Activated naive CD4-positive, alpha-beta T cell treated with anti-CD3 and anti-CD28 coated beads, Interleukin-2, amount 50 U/mL, for 72 hours (primary cell): ENCODE data around the gene PON3. TPM values are rescaled to one million over a fixed set of nuclear protein-coding genes. Genes with fewer than 3 reads are reported as not detected.

Experiments used
- ATAC-seq, 2 donors: fragments of 150-1000 bp; cut with Tn5 transposase; 2 replicates each; pipeline ENCODE4 v1.10.0; 2021; ENCODE audit warnings: mild to moderate bottlenecking in 2 of 2, moderate library complexity in 2 of 2
- DNase-seq, 2 donors: peaks; one replicate each; pipeline ENCODE4 v3.0.0; 2021 to 2022; ENCODE audit warnings: low spot score in 2 of 2
- H3K27ac Mint-ChIP-seq, 2 donors: one replicate each; pipeline ENCODE4 v1.8.0; 2022; ENCODE audit warnings: mild to moderate bottlenecking in 2 of 2, mixed read lengths in 2 of 2
- H3K36me3 Mint-ChIP-seq, 2 donors: one replicate each; pipeline ENCODE4 v1.8.0; 2022; ENCODE audit warnings: mixed read lengths in 2 of 2
- H3K9me3 Mint-ChIP-seq, 2 donors: one replicate each; pipeline ENCODE4 v1.8.0; 2022; ENCODE audit warnings: mixed read lengths in 2 of 2
- total RNA-seq, 2 donors: library from RNA; stranded (reverse); gene quantifications; one replicate each; pipeline ENCODE4 v1.2.3, GENCODE V29; 2022

Gene PON3
- under 1 TPM in 1 of 2 donors, not detected in 1; 0.45 TPM for total RNA-seq

DNA sequence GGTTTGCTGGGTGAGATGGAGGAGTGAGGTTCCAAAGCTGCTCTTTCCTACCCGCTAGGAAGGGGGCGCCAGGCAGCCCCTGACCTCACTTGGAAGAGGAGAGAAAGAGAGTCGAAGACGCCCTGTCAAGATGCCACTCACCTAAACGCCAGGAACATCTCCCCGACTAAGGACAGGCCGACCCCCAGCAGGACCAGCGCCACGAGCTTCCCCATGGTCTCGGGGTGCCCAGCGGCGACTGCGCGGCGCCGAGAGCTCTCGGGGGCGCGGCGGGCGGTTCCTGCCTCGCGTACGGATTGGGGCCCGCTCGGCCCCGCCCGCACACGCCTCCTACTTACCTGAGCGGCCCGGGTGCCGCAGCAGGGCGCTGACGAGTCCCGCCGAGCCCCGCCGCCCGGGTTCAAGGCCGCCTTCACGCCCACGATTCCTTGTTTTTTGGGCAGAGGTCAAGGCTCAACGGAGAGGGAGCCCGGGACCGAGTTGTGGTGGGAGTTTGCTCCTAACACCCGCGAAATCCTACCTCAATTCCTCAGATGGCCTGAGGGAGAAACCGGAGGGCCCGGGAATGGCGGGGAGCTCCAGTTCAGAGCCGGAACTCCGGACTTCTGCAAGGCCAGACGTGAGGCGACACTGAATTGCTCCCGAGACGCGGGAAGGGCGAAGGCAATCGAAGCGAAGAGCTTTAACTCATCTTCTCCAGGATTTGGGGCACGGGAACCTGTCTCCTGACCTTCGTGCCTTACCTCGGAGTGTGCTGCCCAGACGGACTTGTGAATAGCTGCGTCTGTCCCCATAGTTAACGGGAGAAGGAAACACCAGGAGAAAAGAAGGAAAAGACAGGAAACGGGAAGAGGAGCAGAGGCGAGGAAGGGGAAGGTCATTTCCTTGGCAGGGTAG lies at the start of gene PON3:
Gene PON3, minus strand, starts transcription at position 240 of the 897 bp plus-strand sequence. Its CDS starts 25 bp downstream, at position 215.
- ATAC-seq, result peak; percentile 85 to 96
- H3K36me3 Mint-ChIP-seq, result no peaks in the 10 kb centered on the region
- DNase-seq, result peak in 1 of 2 donors; percentile 40
- H3K27ac Mint-ChIP-seq, result no peak within 1 kb of the TSS
- no peaks in the 10 kb centered on the region for H3K9me3 Mint-ChIP-seq

DNA sequence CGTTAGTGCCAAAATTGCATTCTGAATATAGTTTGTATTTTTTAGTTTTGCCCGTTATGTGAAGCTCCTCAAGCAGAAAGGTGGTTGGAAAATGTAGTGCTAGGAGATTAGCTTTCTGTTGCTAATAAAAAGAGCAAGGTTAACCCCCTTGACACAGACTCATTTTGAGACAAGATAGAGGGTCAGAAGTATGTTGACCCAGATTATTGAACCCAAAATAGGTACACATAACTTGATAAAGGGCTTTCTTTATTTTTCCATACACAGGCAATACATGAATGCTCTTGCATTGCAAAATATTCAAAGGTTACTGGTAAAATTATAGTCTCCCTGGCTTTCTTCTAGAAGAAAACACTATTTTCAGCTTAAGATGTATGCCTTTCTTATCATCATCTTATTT lies 48.6 kb upstream of the PON3 start:
- no peak overlapping the region for H3K27ac Mint-ChIP-seq
- no peaks in the 10 kb centered on the region for H3K36me3 Mint-ChIP-seq
- no peak for ATAC-seq

DNA sequence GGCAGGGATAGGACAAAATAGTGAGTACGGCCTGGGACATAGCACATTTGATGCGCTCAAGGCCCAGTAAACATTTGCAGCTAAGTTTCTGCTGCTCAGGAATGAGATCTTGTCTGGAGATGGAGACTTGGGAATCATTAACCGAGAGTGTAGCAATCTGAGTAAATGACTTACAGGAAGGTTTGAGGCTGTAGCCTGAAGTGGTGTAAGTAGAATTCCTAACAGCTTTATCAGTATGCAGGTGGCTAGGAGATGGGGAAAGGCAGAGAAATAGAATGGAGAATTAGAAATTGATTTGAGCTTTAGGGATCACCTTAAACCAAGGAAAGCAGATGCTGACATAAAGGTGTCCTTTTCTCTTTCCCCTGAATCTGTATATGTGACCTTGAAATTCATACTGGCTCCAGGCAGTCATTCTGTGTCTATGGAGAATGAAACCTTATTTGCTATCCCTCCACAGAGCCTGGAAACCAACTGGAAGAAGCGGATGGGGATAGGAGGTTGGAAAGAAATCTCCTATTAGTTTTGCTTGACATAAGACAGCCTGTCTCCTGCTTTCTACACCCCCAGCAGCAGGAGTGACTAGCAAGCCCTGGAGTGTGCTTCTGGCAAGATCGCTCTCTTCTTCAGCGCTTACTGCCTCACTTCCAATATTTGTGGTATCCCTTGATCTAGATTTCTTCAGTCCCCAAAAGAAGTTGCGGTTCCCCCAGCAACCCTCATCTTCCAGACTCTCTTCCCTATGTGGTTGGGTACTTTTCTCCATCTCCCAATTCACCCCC lies 45.1 kb upstream of the PON3 start:
- no peaks in the 10 kb centered on the region for H3K36me3 Mint-ChIP-seq
- ATAC-seq, result no peak

More for the DNA sequence above, 48.6 kb upstream of the PON3 start:
- DNase-seq, result no peak
- no peaks in the 10 kb centered on the region for H3K9me3 Mint-ChIP-seq

DNA sequence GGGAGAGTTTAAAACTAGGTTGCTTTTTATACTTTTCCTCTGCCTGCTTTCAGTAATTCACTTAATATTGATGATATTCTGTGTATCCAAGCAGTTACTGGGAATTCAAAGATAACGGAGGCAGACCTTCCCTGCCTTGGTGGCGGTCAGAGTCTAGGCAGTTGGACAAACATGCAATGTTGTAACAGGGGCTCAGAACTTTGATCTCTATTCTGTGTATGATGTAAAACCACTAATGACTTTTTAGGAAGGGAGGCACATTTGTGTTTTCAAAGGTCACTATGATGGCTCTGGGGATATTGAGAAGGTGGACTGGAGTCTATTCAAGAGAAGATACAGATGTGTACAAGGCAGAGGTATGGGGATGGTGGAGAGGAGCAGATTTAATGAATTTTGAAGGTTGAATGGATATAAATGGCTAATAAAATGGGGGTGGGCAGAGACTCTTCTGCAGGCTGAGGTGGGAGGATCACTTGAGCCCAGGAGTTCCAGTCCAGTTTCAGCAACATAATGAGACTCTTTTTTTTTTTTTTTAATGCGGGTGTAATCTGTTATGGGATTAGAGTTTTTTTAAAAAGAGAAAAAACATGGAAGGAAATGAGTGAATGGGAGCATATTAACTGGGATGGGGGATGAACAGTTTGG lies 44.3 kb upstream of the PON3 start:
- Mint-ChIP-seq H3K36me3 (no peaks in the 10 kb centered on the region), H3K27ac (no peak overlapping the region), H3K9me3 (no peaks in the 10 kb centered on the region)
- ATAC-seq (no peak), DNase-seq (no peak)

More for the DNA sequence above, 45.1 kb upstream of the PON3 start:
- Mint-ChIP-seq H3K27ac (no peak overlapping the region), H3K9me3 (no peaks in the 10 kb centered on the region)
- no peak for DNase-seq

DNA sequence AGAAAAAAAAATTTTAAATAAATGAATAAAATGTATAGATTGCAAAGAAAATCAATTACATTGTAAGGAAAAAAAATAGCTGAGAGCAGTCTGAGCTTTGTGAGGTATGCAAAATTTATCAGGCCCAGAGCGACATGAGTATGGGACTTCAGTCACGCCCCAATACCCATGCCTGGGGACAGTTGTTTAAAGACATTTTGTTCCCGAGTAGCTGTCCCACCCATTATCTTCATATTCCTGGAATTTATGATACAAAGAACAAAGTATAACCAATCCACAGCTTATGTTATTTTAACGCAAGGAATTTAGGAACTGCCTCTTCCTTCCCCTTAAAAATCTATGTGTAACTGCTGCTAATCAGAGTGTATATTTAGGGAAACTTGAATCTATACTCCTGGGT lies 40.2 kb upstream of the PON3 start:
- Mint-ChIP-seq H3K27ac (no peak overlapping the region), H3K9me3 (no peaks in the 10 kb centered on the region), H3K36me3 (peaks cover 0 to 5% of the 10 kb centered on the region in 2 donors)
- ATAC-seq (no peak), DNase-seq (no peak)

DNA sequence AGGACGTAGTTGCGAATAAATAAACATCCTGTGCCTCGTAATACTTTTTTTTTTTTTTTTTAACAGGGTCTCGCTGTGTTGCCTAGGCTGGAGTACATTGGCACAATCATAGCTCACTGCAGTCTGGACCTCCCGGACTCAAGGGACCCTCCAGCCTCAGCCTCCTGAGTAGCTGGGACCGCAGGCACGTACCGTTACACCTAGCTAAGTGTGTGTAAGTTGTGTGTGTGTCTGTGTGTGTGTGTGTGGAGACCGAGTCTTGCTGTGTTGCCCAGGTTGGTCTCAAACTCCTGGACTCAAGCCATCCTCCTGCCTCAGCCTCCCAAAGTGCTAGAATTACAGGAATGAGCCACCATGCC lies 39.2 kb upstream of the PON3 start:
- H3K27ac Mint-ChIP-seq, result peak overlapping the region in 1 of 2 donors; percentile 77
- no peak for ATAC-seq
- no peak for DNase-seq
- peaks cover 0 to 5% of the 10 kb centered on the region in 2 donors for H3K36me3 Mint-ChIP-seq
- H3K9me3 Mint-ChIP-seq, result no peaks in the 10 kb centered on the region

DNA sequence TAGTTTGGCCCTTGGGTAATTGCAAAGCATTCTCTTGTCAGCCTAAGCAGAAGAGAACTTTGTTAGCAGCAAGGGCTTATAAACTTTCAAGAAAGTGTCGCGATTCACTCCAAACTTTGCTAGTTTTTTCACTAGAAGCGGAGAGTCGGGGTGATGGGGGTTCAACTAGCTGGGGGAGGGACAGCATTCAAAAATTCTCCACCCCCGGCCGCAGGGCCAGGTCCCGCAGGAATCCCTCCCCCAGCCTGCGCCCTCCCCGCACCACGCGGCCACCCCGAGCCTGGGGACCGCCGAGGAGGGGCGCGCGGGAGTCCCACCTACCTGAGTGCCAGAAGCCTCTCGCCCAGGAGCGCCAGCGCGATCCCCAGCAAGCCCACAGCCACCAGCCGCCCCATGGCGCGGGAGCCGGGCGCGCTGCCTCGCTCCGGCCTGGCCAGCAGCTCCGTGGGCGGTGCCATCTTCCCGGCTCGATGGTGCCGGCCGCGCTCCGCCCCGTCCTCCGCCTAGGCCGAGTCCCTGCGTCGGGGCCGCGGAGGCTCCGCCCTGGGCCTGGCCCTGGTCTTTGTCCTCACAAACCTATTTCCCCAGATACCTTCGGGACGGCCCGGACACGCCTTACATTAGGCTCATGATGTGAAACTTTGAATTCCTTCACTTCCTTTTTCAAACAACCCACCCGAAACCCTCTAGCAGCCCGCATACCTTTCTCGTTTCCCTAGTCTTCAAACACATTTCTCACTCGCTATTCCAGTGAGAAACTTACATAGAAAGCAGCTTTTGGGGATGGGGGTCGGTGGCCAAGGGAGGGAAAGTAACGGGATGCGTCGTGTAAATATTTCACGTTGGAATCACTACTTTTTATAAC lies 38.6 kb upstream of the PON3 start, which contains the start of gene PON2:
Gene PON2, minus strand, starts transcription at position 472 of the 865 bp plus-strand sequence. Its CDS starts 77 bp downstream, at position 395.
- Mint-ChIP-seq H3K36me3 (peaks cover 0 to 5% of the 10 kb centered on the region in 2 donors), H3K9me3 (no peaks in the 10 kb centered on the region), H3K27ac (peak within 1 kb of the TSS; percentile 29 to 77)
- ATAC-seq (peak; percentile 92 to 98), DNase-seq (peak; percentile 50 to 74)

DNA sequence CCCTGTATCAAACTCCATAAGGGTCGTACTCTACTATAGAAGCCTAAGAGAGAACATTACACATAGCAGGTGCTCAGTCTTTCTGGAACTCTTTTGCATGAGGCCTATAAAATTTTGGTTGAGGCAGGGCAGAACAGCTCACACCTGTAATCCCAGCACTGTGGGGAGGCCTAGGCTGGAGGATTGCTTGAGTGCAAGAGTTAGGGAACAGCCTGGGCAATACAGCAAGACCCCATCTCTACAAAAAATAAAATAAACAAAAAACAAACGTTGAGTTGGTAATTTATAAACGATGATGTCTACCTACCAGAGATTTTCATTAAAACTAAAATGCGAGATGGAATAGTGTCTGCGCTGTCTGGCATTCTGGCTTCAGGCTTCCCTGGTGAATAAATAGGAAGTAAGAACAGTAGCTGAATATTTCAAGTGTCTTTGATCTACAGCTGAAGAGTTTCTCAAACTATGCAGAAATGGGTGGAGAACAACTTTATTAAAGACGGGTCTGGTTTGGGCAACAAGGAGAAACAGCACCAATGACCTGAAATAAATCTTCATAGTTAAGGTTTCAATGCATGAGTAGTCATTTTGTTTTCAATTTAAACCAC lies 37.9 kb upstream of the PON3 start:
- no peak for ATAC-seq
- no peak for DNase-seq
- no peaks in the 10 kb centered on the region for H3K9me3 Mint-ChIP-seq
- H3K27ac Mint-ChIP-seq, result peak overlapping the region in 1 of 2 donors; percentile 77
- peaks cover 0 to 5% of the 10 kb centered on the region in 2 donors for H3K36me3 Mint-ChIP-seq

DNA sequence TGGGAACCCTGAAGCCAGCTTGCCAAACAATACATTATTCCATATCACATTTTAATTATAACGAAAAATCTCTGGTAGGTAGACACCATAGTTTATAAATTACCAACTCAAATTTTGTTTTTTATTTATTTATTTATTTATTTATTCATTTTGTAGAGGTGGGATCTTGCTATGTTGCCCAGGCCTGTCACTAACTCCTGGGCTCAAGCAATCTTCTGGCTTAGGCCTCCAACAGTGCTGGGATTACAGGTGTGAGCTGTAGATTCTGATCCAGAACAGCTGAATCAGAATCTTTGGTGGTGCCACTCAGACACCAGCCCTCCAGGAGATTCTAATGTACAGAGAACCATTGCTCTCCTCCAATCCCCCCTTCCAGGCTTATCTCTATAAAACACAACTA lies 37.0 kb upstream of the PON3 start:
- ATAC-seq (no peak), DNase-seq (no peak)
- no peak overlapping the region for H3K27ac Mint-ChIP-seq
- peaks cover 0 to 5% of the 10 kb centered on the region in 2 donors for H3K36me3 Mint-ChIP-seq
- H3K9me3 Mint-ChIP-seq, result no peaks in the 10 kb centered on the region

DNA sequence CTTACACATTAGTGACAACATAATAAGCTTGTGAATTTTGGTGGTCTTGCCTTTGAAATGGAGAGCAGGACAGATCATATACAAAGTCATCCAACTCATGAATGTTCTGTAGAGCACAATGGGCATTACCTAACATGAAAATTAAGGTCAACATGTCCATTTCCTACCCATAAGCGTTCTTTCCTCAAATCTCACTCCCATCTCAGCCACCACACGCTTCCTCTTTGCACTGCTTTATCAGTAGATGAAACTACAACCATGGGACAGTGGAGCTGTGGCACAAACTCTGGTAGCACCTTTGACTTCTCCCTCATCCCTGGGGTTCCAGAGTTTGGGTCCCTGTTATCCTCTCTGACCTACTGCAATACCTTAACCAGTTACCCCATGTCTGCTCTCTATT lies 36.4 kb upstream of the PON3 start:
- Mint-ChIP-seq H3K36me3 (peaks cover 0 to 5% of the 10 kb centered on the region in 2 donors), H3K9me3 (no peaks in the 10 kb centered on the region), H3K27ac (no peak overlapping the region)
- ATAC-seq (no peak), DNase-seq (no peak)

DNA sequence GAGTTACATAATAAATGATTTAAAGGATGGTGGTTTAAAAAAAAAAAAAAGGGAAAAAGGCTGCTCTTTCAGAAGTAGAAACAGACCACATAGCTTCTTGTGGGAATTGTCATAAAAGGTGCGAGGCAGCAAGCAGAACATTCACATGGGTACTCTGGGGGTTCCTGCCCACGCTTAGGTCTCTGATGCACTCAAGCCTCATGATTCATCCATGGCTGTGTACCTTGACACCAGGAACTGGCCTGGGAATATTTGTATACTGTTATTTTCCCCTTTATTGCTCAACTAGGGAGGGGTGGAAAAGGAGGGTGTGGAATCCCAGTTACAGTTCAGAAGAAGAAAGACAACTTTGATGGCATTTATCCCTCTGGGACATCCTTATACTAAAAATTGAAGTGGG lies 34.7 kb upstream of the PON3 start:
- no peaks in the 10 kb centered on the region for H3K9me3 Mint-ChIP-seq
- no peak overlapping the region for H3K27ac Mint-ChIP-seq
- peaks cover 0 to 5% of the 10 kb centered on the region in 2 donors for H3K36me3 Mint-ChIP-seq
- DNase-seq (no peak), ATAC-seq (no peak)

DNA sequence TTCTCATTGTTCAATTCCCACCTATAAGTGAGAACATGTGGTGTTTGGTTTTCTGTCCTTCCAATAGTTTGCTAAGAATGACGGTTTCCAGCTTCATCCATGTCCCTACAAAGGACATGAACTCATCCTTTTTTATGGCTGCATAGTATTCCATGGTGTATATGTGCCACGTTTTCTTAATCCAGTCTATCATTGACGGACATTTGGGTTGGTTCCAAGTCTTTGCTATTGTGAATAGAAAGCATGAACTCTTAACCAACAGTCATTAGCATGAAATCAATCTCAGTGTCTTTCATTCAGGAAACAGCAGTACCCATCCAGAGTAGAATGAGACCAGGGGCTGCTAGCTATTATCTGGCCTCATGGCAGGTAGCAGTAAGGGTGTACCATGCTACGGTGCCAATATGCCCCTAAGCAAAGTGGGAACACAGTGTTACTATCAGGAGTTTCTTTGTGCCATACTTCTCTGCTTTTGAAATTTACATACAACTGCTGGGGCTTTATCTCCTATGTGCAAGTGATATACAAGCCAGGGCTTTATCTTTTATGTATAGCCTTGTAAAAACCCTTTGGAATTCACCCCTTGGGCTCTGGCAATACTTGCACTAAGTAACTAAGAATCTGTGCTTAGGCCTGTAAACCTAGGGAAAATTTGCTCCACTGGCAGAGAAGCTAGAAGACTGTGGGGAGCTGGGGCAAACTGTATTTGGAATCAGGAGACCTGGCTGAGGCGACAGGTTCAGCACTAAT lies 33.2 kb upstream of the PON3 start:
- H3K27ac Mint-ChIP-seq, result no peak overlapping the region
- peaks cover 0 to 5% of the 10 kb centered on the region in 2 donors for H3K36me3 Mint-ChIP-seq
- ATAC-seq (no peak), DNase-seq (no peak)
- no peaks in the 10 kb centered on the region for H3K9me3 Mint-ChIP-seq

DNA sequence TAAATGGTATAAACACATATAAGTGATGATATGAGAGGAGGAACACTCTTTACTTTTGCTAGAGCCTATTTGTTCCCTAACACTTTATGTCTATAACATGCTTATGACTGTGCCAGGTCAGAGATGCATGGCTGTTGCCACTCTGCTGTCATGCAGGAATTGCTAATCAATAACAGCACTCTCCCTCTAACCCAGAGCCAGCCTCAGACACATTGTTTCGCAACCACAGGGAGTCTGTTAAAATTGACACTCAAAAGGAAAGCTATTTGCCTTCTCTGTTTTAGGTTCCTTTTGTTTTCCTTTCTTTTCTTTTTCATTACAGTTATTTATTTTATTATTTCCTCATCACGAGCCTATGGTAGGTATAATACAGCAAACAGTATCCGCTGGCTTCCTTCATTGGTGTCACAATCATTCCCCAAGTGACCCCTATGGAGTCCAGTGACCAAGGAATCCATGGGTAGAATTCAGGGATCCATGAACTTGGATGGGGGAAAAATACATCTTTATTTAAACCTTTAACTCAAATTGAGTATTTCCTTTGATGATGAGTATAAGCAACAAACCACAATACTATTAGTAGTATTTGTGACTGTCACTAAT lies 31.8 kb upstream of the PON3 start:
- peaks cover 0 to 6% of the 10 kb centered on the region in 2 donors for H3K36me3 Mint-ChIP-seq
- ATAC-seq (no peak), DNase-seq (no peak)
- no peaks in the 10 kb centered on the region for H3K9me3 Mint-ChIP-seq
- no peak overlapping the region for H3K27ac Mint-ChIP-seq

DNA sequence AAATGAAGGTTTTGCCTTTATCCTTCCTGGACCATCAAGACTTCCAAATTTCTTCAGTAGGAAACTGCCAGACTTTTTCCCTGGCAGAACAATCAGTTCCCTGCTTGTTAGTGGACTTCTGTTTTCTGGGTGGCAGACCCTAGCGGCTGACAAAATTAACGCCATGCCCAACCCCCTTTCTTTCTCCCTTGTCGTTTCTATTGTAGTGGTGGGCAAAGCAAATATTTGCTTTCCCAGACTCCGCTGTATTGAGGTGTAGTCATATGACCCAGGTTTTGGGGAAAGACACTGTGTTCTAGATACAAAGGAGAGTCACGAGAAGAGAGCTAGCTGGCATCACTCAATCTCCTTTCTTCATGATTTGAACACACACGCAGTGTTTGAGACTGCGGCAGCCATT lies 31.0 kb upstream of the PON3 start:
- H3K36me3 Mint-ChIP-seq, result peaks cover 0 to 6% of the 10 kb centered on the region in 2 donors
- H3K9me3 Mint-ChIP-seq, result no peaks in the 10 kb centered on the region
- DNase-seq, result no peak
- no peak for ATAC-seq
- H3K27ac Mint-ChIP-seq, result no peak overlapping the region

DNA sequence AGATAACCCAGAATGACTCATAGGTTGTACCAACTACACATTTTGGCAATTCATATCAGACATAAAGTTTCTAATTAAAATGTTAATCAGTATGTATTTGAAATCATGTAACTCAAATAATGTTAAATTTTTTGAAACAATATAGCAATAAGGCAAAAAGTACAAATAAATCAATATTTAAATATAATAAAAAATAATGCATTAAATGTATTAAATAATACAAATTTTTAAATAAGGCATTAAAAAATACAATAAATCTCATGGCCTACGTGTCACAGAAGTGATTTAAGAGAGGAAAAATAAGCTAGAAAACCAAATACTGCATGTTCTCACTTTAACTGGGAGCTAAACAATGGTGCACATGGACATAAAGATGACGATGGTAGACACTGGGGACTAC lies 29.5 kb upstream of the PON3 start:
- Mint-ChIP-seq H3K27ac (no peak overlapping the region), H3K9me3 (no peaks in the 10 kb centered on the region), H3K36me3 (peaks cover 0 to 6% of the 10 kb centered on the region in 2 donors)
- ATAC-seq (no peak), DNase-seq (no peak)
